ENCODE measurements around the gene NUDCD2.
"Not testable (repeated sequence)": the region's sequence is repeated elsewhere in the genome, so short reads cannot be mapped to it uniquely, and the experiment has no call there.

The NUDCD2 gene

DNA sequence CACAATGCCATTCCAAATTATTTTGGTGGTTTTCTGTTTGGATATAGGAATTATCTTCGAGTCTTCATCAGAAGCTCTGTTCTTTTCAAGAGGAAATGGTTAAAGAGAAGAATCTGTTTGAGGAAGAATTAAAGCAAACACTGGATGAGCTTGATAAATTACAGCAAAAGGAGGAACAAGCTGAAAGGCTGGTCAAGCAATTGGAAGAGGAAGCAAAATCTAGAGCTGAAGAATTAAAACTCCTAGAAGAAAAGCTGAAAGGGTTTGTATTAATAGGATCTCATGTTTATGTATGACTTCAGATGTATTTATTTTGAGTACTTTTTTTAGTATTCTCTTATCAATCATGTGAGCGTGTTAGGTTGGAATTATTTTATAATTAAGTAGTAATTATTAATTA is 15.5 kb upstream of the NUDCD2 start:
- no peak for DNase-seq
- intact Hi-C loops (cut with DNase I): no loop called here

DNA sequence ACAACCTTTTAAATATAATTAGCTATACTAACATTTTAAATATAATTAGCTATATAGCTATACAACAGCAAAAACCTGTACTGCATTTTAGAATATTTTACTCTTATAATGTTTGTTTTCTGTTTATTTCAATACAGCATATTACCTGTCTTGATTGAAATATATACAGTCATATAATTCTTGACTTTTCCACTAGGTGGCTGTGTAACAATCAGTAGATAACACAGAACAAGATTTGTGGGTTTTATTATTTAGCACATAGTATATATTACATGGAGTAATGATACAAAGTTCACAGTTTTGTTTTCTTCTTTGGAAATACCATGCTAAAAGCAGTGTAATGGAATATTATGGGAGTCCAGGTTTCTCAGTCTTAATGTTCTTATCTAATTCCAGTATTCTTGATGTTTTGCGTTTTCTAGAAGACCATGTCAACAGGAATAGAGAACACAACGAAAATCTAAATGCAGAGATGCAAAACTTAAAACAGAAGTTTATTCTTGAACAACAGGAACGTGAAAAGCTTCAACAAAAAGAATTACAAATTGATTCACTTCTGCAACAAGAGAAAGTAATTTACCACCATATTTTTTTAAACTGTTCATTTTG is 13.8 kb upstream of the NUDCD2 start:
- intact Hi-C loops (cut with DNase I): no loop called here
- DNase-seq: no peak

DNA sequence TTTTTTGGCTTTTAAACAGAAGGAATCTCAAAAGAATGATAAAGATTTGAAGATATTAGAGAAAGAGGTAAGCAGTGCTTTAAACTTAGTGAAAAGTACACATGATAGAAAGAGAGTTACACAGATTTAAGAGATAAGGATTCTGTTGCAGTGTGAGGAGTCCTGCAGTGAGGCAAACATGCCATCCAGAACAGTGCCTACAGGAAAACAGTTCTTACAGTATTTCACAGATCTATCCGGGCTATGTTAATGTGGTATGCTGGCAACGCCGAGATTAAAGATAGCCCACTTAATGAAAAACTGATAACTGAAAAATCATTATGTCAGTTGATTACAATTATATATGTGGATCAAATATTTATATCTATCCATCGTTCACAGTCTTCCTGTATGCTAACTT is 7.8 kb upstream of the NUDCD2 start:
- no peak for DNase-seq
- intact Hi-C loops (cut with DNase I): no loop called here

DNA sequence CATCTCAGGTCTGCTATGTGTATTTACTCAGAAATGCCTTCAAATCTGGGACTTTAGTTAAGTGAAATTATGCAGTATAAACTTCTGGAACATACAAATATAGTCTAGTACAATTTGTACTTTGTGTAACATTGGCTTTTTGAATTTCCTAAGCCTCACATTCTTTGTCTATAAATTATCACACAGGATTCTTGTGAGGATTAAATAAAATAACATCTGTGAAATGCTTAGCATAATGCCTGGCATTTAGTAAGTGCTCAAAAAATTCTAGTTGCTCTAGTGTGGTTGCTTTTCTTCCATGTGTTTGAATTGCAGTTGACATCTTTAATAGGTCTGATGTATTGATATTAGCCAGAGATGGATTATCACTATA is 3.1 kb upstream of the NUDCD2 start:
- intact Hi-C loops (cut with DNase I): no loop called here
- DNase-seq: no peak

- intact Hi-C loops (cut with DNase I): loop anchor here (1.0 kb wide), 1 partner anchor 45 kb away; the partner anchor contains the start of gene MAT2B
- DNase-seq: no peak
Observed at GRCh38 chr5:163460562-163461171, 765 bp upstream of the NUDCD2 start, which contains the start of gene HMMR. TSS of gene HMMR (plus strand) at chr5:163460632. CDS start at chr5:163460693, 61 bp downstream.

DNA sequence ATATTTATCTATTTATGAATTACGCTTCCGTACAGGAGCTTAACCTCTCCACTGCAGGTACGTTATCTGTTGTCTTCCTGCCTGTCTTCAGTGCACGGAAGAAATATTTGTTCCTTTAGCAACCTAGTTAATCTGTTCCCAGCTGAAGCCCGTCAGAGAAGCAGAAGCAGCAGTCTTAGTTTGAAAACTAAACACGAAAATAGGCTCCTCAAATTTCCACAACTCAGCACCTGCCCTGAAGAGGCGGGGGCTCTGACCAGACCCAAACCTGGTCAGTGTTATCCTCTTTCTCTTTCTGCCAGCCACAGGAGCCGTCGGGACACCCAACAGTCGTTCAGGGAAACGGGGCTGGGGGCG is 462 bp downstream of the NUDCD2 start:
- DNase-seq: no peak
- intact Hi-C loops (cut with DNase I): no loop called here

DNA sequence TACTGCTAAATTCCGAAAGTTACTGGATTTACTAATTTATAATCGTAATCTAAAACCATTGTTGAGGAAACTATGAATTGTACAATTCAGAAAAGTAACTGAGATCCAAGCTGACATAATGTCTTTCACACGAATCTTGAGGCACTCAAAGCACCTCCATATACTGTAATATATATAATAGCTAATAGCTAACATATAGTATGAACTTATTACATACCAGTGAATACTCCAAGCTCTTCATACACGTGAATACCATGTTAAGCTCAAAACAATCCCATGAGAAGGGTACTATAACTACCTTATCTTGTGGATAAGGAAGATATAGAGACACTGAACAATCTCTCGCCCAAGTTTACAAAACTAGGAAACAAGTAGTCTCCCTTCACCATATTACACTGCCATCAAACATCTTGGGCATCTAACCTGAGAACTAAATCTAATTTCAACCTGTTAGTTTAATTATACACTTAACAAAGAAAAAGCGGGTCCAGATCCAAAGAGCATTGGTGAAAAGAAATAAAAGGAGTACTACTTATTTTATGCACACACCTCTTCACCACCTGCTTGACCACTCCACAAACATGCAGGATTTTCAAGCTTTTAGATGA is 1.0 kb downstream of the NUDCD2 start:
- DNase-seq: no peak
- intact Hi-C loops (cut with DNase I): no loop called here

DNA sequence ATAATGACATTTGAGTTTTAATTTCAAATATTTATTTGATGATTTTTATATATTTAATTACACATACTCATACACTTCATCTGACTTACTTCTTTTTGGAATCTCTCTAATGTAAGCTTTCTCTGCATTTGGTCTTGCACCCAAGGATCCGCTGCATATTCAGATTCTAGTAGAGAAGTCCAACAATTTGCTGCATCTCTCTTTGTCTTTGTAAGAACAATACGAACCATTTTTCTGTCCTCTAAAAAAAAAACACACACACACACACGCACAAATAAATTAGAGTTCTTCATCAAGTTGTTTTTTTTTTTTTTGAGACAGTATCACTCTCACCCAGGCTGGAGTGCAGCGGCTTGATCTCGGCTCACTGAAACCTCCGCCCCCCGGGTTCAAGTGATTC is 3.1 kb downstream of the NUDCD2 start:
- intact Hi-C loops (cut with DNase I): loop anchor here (2.0 kb wide), 1 partner anchor 18 kb away; no protein-coding TSS in a partner anchor
- DNase-seq: peak in 1 of 10 donors; percentile 63

GRCh38 chr5:163456029-163456589 is 3.8 kb downstream of the NUDCD2 start:
- DNase-seq: no peak
- intact Hi-C loops (cut with DNase I): loop anchor here (2.0 kb wide), 1 partner anchor 17 kb away; no protein-coding TSS in a partner anchor

GRCh38 chr5:163455406-163455805 is 4.5 kb downstream of the NUDCD2 start:
- intact Hi-C loops (cut with DNase I): not testable (repeated sequence)
- DNase-seq: peak in 1 of 10 donors; percentile 67

DNA sequence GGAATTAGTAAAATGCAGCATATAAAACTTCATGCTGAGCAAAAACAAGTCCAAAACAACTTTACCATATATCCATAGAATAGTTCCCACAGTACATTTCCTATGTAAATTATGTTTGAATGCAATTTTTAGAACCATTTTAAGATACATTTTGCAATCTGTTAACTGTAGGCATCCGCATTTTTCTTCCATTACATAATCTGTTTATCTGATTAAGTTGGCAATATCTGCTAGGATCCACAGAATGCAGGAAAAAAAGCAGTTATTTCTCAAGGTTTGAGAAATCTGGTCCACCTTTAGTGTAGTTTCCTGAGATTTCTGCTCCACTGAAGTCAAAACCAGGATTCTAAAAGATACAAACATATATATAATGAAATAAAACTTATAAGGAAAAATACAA is 6.2 kb downstream of the NUDCD2 start:
- intact Hi-C loops (cut with DNase I): no loop called here
- no peak for DNase-seq

- peak in 1 of 10 donors; percentile 79 for DNase-seq
- intact Hi-C loops (cut with DNase I): no loop called here
Observed at GRCh38 chr5:163451489-163451888, 8.4 kb downstream of the NUDCD2 start.

- intact Hi-C loops (cut with DNase I): no loop called here
- DNase-seq: no peak
Observed at GRCh38 chr5:163448491-163448890, 11.4 kb downstream of the NUDCD2 start.

GRCh38 chr5:163447875-163448274 is 12.0 kb downstream of the NUDCD2 start:
- no peak for DNase-seq
- intact Hi-C loops (cut with DNase I): no loop called here

DNA sequence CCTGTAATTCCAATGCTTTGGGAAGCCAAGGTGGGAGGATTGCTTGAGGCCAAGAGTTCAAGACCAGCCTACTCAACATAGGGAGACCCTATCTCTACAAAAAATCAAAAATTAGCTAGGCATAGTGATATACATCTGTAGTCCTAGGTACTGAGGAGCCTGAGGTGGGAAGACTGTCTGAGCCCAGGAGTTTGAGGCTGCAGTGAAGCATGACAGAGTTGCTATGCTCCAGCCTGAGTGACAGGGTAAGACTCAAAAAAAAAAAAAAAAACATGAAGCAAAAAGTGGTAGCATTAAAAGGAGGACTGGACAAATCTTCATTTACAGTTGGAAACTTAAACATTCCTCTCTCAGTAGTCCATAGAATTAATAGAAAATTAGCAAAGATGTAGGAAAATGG is 12.7 kb downstream of the NUDCD2 start:
- intact Hi-C loops (cut with DNase I): no loop called here

DNA sequence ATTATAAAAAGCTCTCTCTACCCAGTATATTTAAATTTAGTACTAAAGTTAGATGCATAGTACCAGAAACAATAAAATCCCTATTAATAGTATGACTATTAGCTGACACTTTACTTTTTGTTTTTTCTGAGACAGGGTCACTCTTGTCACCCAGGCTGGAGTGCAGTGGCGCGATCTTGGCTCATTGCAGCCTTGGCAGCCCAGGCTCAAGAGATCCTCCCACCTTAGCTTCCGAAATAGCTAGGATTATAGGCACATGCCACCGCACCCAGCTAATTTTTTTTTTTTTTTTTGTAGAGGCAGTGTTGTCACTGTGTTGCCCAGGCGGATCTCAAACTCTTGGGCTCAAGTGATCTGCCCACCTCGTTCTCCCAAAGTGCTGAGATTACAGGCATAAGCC is 14.6 kb downstream of the NUDCD2 start:
- intact Hi-C loops (cut with DNase I): no loop called here
- DNase-seq: no peak

More for the DNA sequence above, 12.7 kb downstream of the NUDCD2 start:
- no peak for DNase-seq

DNA sequence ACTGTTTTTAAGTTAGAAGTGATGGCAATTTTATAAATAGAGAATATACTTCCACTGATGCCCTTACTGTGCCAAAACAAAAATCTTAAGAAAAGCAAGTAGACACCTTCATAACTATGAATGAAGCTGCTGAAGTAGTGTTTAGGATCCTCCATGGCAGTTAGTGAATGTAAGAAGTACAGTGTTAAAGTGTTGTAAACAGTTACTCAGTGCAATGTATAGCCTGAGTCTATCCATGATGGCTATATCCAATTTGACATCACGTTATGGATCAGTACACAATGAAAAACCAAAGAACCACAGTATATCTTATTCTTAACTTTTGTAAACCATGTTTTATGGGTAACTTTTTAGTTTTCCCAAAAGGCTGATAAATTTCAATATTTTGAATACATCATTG is 15.4 kb downstream of the NUDCD2 start:
- DNase-seq: no peak
- intact Hi-C loops (cut with DNase I): no loop called here

- DNase-seq: no peak
- intact Hi-C loops (cut with DNase I): no loop called here
Observed at GRCh38 chr5:163440954-163441353, 18.9 kb downstream of the NUDCD2 start.

DNA sequence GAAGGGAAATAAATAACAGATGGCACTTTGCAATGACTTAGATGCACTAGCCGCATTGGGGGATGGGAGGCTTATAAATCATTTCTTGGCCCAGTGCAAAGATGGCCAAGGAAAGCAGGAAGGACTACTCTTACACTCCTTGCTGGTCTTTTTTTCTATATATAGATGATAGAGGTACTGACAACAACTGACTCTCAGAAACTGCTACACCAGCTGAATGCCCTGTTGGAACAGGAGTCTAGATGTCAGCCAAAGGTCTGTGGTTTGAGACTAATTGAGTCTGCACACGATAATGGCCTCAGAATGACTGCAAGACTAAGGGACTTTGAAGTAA is 20.8 kb downstream of the NUDCD2 start:
- no peak for DNase-seq
- intact Hi-C loops (cut with DNase I): loop anchor here (2.0 kb wide), 1 partner anchor 18 kb away; no protein-coding TSS in a partner anchor

DNA sequence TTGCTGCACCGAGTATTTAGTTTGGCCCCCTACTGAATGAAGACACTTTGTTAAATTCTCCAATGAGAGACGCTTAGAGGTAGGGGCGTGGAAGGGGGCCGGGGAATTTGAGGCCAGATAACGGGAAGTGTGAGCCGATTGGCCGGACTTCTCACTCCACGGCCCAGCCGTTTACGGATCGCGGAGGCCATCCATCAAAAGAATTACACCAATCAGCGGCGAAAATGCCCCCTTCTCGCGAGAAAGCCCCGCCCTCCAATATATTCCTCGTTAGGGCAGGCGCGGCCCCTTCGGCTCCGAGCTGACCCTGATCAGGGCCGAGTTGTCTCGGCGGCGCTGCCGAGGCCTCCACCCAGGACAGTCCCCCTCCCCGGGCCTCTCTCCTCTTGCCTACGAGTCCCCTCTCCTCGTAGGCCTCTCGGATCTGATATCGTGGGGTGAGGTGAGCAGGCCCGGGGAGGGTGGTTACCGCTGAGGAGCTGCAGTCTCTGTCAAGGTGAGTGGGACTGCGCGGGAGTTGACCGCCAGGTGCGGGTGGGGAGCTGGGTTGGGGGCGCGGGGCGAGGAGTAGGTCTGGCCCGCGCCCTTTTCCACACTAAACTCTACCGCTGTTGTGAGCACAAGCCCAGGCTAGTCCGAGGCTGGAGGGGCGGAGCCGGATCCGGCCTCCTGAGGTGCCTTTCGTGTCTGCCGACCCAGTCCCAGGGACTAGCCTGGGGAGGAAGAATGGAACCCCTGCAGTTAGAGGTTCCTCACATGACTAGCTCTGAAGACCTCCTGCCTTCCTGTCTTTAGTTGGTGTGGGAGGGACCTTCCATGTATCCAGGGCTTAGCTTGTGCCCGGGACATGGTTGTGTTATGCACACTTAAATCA is 22.4 kb downstream of the NUDCD2 start, which contains the start of gene CCNG1:
TSS of gene CCNG1 (plus strand) at position 287 of the 874 bp plus-strand sequence. CDS start 1,662 bp downstream, outside the sequence.
- intact Hi-C loops (cut with DNase I): loop anchor here (2.0 kb wide), 1 partner anchor 19 kb away; no protein-coding TSS in a partner anchor
- peak; percentile 91 to 99 (median 94) for DNase-seq

GRCh38 chr5:163437011-163437308 is 22.9 kb downstream of the NUDCD2 start:
- intact Hi-C loops (cut with DNase I): no loop called here
- DNase-seq: no peak

Measured in posterior cingulate gyrus (tissue), 11 donors.